GM19438 (cell line): Measurements from ENCODE around the gene DYNC1H1.

Source experiments
- ATAC-seq: cut with Tn5 transposase; IDR thresholded peaks from one replicate; pipeline ENCODE4 v1.9.1; 2021; ENCODE audit warnings: low read depth; ENCODE audit not compliant: unreplicated experiment

The DYNC1H1 gene

DNA sequence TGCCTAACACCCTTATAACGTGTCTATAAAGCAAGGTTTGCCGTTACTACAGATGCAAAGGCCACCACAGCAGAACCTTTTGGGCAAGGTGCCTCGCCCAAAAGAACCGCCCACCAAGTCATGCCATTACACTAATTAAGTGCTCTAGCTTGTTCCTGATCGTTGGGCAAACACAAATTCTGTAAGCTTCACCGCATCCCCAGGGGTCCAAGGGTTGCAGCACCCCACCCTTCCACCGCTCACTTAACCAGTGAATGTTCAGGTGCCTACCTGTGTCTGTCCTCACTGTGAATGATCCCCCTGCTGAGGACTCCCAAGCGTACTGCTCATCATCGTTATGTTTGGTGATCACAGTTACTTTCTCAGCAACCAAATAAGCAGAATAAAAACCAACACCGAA lies 121.1 kb downstream of the DYNC1H1 start:
- ATAC-seq = no peak

- no peak for ATAC-seq
Observed at GRCh38 chr14:102085948-102086708, 121.8 kb downstream of the DYNC1H1 start.

DNA sequence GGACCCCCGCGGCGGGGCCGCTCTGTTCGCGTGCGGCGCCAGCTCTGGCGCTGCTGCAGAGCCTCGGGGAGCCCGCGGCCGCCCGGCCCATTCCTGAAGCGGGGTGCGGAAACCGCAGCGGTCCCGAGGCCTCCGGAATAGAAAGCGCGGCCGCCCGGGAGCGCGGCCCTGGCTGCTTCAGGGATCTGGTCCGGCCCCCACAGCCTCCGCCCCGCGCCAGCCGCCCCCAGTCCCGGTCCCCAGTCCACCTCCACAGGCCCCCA lies 122.3 kb downstream of the DYNC1H1 start:
- no peak for ATAC-seq

DNA sequence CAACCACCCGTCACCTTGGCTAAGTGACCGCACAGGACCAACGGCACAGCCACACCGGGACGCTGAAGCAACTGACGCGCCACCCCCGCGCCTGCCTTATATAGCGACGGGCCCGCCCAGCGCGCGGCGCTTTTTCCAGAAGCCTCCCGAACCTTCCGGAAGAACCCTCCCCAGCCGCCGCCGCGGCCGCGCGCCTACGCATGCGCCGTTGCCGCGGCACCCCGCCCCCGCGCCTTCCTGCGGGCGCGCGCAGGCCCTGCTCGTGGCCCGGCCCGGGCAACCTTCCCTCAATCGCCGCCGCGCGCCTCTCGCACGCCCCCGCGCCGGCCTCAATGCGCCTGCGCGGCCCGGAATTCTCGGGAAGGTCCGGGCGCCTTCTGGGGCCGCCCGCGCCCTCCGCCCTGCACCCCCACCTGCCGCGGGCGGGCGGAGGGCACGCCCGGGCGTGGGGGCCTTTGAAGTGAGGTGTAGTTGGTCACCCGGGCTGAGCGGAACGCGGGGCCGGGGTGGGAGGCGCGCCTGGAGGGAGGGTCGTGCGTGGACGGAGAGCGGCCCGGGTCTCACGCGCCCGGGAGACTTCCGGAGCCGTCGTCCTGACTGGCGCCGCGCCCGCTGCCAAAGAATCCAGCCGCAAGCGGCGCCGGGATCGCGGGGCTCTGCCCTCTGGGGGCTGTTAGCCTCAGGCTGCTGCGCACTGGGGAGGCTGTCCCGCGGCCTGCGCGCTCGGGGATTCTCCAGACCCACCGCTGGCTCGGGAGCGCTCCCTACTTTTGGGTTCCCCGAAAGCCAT lies 122.8 kb downstream of the DYNC1H1 start, which contains the start of gene HSP90AA1:
HSP90AA1 (minus strand) TSS at position 73 of the 790 bp plus-strand sequence. CDS start 666 bp downstream, outside the sequence.
- peak; percentile 60 for ATAC-seq

DNA sequence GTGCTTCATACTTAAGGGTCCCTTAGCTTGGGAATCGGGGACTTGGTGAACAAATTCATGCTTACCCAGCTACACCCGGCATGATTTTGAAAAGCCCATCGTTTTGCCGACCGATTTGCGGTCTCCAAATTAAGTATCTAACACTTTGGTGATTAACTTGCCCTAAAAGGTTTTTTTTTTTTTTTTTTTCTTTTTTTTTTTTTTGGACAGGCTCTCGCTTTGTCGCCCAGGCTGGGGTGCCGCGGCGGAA lies 123.3 kb downstream of the DYNC1H1 start:
- no peak for ATAC-seq

GRCh38 chr14:102088012-102088792 lies 123.8 kb downstream of the DYNC1H1 start:
- no peak for ATAC-seq

GRCh38 chr14:102089621-102090343 lies 125.4 kb downstream of the DYNC1H1 start:
- no peak for ATAC-seq

DNA sequence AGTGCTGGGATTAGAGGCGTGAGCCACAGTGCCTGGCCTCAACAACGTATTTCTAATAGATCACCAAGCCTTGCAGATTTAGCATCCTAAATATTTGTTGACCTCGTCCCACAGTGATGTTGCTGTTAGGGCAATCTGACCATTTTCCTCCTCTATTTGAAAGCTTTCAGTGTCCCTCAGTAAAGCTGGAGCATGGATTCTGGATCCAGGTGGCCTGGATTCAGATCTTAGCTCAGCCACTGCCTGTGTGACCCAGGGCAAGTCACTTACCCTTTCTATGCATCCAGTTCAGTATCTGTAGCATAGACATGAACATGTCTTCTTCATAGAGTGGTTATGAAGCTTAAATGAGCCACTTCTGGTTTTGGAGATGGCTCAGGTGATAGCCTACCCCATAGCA lies 126.3 kb downstream of the DYNC1H1 start:
- ATAC-seq = no peak

GRCh38 chr14:102092806-102093205 lies 128.4 kb downstream of the DYNC1H1 start:
- ATAC-seq = no peak

DNA sequence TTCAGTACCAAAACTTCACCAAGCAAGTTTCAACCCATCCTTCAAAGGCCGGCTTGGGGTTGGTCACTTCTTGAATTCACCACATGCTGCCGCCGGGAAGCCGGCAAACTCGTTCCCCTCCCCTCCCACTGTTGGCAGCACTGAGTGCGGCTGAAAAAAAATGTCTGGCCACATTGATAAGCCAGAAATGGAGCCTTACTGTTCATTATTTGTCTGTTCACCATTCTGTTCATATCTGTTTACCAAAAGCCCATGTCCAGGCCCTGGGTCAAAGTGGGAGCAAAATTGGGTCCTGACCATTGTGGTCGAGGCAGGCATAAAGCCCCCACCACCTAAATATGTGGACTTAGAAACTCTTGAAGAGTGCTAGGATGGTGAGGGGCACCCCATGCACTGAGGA lies 129.7 kb downstream of the DYNC1H1 start:
- ATAC-seq = no peak

- ATAC-seq = no peak
Observed at GRCh38 chr14:102095231-102095870, 131.0 kb downstream of the DYNC1H1 start.

DNA sequence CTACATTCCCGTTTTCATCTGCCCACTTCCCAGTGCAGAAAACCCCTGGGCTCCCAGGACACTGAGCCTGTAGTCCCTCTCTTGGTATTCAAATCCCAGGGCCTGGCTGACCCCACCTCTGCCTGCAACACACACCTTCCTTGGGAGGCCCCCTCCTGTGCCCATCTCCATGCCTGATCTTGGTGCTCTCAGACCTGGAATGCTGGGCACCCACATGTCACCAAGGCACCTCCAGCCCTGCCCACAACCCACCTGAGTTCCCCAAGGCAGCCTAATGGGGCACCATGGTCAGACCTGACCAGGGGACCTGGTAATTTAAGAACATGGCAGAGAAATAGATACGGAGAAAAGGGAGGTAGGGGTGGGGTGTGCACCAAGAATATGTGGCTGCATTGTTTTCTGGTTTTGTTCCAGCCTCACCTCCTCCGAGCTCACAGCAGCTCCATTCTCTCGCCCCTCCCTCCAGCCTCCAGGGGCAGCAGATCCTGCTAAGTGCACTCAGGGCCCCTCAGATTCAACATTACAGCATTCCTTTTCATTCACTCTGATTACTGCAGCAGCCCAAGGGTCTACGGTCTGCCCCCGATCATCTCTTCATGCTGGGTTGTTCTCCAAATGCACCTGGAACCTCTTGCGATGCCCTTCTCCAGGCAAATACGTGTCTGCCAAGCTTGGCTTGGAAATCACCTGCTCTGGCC lies 131.6 kb downstream of the DYNC1H1 start:
- ATAC-seq = no peak

GRCh38 chr14:102096569-102097188 lies 132.3 kb downstream of the DYNC1H1 start:
- ATAC-seq = no peak

DNA sequence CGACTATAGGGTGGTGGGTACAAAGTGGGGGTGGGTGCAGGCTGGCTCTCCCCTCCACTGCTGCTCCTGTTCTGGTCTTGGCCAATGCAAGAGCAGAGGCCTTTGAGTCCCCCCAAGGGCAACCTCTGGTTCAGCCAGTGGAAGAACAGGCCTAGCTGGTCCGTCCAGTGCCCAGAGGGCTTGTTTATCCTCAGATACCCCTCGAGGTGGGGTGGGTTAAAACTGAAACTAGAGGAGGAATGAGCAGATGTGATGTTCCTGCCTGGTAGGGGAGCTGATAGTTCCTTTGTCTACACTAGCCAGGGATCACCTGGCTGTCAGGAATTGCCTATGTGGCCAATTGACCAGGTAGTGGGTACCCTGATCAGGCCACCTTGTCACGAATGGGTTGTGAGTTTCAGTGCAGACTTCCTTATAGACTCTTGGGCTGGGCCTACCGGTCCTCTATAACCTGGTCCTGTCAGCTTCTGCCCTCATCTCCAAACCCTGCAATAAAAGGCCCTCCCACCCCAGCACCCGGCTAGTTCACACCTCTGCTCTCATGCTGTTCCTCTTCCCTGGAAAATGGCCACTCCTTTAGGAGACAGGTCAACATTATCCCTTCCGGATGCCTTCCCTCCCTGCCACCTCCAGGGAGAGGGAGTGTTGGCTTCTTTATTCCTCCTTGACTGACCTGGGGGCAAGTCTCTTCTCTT lies 133.2 kb downstream of the DYNC1H1 start:
- no peak for ATAC-seq

GRCh38 chr14:102103062-102103695 lies 138.8 kb downstream of the DYNC1H1 start:
- peak; percentile 67 for ATAC-seq

DNA sequence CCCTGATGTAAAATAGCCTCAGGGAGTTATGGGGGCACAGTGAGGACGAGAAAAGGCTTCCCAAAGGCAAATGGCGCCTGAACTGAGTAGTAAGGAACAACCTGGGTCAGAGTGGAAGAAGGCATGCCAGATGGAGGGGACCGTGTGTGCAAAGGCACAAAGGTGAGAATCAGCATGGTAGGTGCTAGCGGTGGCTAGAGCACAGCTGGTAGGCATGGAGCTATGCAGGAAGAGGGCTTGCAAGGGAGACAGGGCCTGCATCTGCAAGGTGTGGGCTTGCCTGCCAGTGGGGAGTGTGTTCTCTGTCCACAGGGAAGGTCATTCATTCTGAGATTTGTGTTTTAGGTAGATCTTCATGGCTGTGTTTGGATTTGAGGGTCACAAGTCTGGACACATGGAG lies 141.0 kb downstream of the DYNC1H1 start:
- ATAC-seq = no peak
